Measurements from ENCODE around the gene CEP112. TPM values are rescaled to one million over a fixed set of nuclear protein-coding genes. Genes with fewer than 3 reads are reported as not detected.
"Not testable (repeated sequence)": the region's sequence is repeated elsewhere in the genome, so short reads cannot be mapped to it uniquely, and the experiment has no call there.

CEP112 gene
- total RNA-seq, 1 experiment from 2014 or later, result 2.8 TPM

GRCh38 chr17:65891231-65891735, 300.6 kb downstream of the CEP112 start:
- DNase-seq (ENCODE audit: low read depth), result no peak

GRCh38 chr17:65888649-65889048, 303.3 kb downstream of the CEP112 start:
- DNase-seq (ENCODE audit: low read depth), result no peak

GRCh38 chr17:65886315-65887245, 305.4 kb downstream of the CEP112 start:
- DNase-seq (ENCODE audit: low read depth), result no peak

- no peak for DNase-seq (ENCODE audit: low read depth)
These were observed 306.2 kb downstream of the CEP112 start for GRCh38 chr17:65885541-65886312.

DNA sequence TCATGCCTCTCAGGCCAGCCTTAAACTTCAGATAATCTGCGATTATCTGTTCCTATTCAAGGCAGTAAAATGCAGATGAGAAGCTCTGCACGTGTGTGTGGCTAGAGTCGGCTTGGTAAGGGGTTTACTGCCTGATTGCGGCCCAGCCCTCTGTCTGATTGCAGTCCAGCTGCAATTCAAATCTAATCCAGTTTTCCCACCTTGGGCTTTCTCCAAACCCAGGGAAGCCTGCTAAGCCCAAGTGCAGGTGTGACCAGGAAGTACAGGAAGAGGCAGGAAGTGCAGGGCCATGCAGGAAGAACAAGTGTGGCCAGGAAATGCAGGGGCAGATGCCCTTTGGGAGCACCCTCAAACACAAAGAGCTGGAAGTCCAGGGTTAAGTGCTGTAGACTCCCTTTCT, 314.9 kb downstream of the CEP112 start:
- no peak for DNase-seq (ENCODE audit: low read depth)

DNA sequence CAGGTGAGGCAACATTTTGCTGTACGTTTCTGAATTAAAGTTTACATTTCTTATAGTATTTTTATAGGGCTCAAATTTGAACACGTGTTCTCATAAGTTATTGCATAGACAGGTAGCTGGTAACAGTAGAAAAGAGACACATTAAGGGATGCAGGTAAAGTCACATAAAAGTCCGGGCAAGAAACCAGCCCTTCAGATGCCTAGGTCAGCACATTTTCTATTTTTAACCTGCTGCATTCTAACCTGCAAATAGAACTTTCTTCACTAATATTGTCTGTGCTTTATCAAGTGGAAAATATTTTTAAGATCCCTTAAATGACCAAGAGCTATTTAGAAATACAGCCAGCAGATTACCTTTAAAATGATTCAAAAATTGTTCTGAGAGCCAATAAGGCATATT, 323.1 kb downstream of the CEP112 start:
- no peak for DNase-seq (ENCODE audit: low read depth)

DNA sequence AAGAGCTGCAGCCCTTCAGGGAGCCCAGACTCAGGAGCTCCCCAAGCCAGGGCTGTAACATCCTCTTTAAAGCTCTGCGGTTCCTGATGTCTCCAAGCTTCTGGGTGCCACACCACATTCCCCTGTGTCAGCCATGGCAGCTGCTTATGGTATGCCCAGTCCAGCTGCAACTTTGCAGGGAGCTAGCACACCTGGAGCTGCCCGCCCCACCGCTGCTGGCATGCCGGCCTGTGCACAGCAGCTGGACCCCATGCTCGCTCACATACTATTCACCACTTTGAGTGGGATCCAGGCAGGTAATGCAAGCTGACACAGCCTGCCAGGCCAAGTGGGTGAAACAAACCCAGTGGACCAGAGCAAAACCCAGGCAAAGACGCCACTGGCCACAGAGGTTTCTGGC, 324.9 kb downstream of the CEP112 start:
- DNase-seq (ENCODE audit: low read depth), result no peak

- DNase-seq (ENCODE audit: low read depth), result no peak
These were observed 326.1 kb downstream of the CEP112 start for GRCh38 chr17:65865715-65866425.

DNA sequence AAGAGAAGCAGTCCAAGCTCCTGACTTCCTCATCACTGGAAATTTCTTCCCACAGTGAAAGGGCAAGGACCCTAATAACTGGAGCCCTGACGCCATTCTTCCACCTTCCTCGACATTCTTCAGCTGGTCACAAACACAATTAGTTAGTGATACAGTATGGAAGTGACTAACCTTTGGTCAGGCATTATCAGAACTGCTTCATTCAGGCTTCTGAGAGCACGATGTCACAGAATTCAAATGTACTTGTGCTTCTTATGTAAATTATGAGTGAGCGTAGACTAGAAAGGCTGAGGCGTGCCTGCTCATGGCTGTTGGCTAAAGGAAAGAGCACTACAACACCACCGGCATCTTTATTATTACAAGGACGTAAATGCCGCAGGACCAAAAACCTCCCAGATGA, 327.5 kb downstream of the CEP112 start:
- no peak for DNase-seq (ENCODE audit: low read depth)

- DNase-seq (ENCODE audit: low read depth), result no peak
These were observed 334.2 kb downstream of the CEP112 start for GRCh38 chr17:65857718-65858117.

- DNase-seq (ENCODE audit: low read depth), result no peak
These were observed 335.1 kb downstream of the CEP112 start for GRCh38 chr17:65856865-65857264.

DNA sequence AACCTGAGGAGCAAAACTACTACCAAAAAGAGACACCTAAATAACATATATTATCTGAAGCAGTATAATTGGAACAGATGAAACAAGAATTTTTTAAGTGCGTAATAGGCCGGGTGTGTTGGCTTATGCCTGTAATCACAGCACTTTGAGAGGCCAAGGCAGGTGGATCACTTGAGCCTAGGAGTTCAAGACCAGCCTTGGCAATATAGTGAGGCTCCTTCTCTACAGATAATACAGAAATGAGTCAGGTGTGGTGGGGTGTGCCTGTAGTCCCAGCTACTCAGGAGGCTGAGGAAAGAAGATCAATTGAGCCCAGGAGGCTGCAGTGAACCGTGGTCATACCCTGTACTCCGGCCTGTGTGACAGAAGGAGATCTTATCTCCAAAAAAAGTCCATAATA, 336.3 kb downstream of the CEP112 start:
- DNase-seq (ENCODE audit: low read depth), result no peak

- DNase-seq (ENCODE audit: low read depth), result peak; percentile 70
These were observed 336.7 kb downstream of the CEP112 start for GRCh38 chr17:65855245-65855644.

GRCh38 chr17:65853816-65854215, 338.1 kb downstream of the CEP112 start:
- no peak for DNase-seq (ENCODE audit: low read depth)

- no peak for DNase-seq (ENCODE audit: low read depth)
These were observed 339.0 kb downstream of the CEP112 start for GRCh38 chr17:65852911-65853310.

GRCh38 chr17:65851965-65852736, 339.8 kb downstream of the CEP112 start:
- no peak for DNase-seq (ENCODE audit: low read depth)

DNA sequence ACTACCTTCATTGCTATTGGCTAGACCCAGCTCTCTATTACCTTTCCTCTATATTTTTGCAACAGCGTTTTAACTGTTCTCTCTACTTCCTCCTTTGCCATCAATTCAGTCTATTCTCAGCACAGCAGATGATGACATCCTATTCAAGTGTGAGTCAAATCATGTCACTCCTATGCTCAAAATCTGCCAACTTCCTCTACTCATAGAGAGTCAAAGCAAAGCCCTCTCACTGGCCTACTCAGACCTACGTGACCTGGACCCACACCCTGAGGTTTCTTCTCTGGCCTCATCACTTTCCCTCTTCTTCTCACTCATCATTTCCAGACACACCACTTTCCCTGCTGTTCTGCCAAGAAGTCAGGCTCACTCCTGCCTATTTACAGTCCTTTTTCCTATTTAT, 341.4 kb downstream of the CEP112 start:
- DNase-seq (ENCODE audit: low read depth), result peak; percentile 18

DNA sequence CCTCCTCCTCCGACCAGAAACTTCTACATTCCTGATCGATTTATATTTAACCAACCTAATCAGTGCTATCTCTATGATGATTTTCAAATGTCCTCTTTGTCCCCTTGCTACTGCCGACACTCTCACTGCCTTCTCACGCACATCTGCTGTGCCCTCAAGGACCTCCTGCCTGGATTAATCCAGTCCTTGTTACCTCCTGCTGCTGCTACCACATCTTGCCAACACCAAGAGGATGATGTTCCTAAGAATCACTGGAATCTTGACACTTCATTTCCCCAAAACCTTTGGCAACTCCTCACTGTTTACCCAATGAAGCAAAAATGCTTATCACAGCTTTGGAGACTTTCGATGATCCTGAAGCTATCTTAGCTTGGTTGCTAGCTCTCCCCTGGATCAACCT, 343.2 kb downstream of the CEP112 start:
- no peak for DNase-seq (ENCODE audit: low read depth)

DNA sequence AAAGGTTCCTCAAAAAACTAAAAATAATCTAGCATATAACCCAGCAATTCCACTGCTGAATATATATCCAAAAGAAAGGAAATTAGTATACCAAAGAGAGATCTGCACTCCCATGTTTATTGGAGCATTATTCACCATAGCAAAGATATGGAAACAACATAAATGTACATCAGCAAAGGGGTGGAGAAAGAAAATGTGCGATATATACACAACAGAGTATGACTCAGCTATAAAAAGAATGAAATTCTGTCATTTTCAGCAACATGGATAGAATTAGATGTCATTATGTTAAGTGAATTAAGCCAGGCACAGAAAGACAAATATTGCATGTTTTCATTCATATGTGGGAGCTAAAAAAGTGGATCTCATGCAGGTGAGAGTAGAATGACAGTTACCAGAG, 350.8 kb downstream of the CEP112 start:
- no peak for DNase-seq (ENCODE audit: low read depth)

- DNase-seq (ENCODE audit: low read depth), result not testable (repeated sequence)
These were observed 354.7 kb downstream of the CEP112 start for GRCh38 chr17:65837232-65837631.

- DNase-seq (ENCODE audit: low read depth), result no peak
These were observed 358.7 kb downstream of the CEP112 start for GRCh38 chr17:65833214-65833613.
